H9 (cell line): ENCODE measurements around the gene MDFI. TPM values are rescaled to one million over a fixed set of nuclear protein-coding genes. Genes with fewer than 3 reads are reported as not detected.

ENCODE experiments used
- DNase-seq: peaks from one replicate; pipeline ENCODE4 v3.0.0-alpha.2; 2017
- H2AFZ ChIP-seq: one replicate; pipeline ENCODE4 v1.6.1; 2013; ENCODE audit warnings: mild to moderate bottlenecking, low read length, control low read depth, moderate library complexity
- H2AK5ac ChIP-seq: 2 replicates; pipeline ENCODE4 v1.6.1; 2013; ENCODE audit warnings: low read length, control low read depth, mixed read lengths; ENCODE audit not compliant: insufficient read length
- H2BK120ac ChIP-seq: one replicate; pipeline ENCODE4 v1.6.1; 2013; ENCODE audit warnings: low read depth, mild to moderate bottlenecking, low read length, control low read depth, inconsistent platforms; ENCODE audit not compliant: poor library complexity, severe bottlenecking
- H2BK12ac ChIP-seq: 2 replicates; pipeline ENCODE4 v1.6.1; 2013; ENCODE audit warnings: low read length, control low read depth, mixed read lengths, low read depth; ENCODE audit not compliant: insufficient read length
- H2BK15ac ChIP-seq: 2 replicates; pipeline ENCODE4 v1.6.1; 2013; ENCODE audit warnings: low read depth, low read length, control low read depth
- H2BK20ac ChIP-seq: one replicate; pipeline ENCODE4 v1.6.1; 2013; ENCODE audit warnings: low read depth, mild to moderate bottlenecking, low read length, control low read depth, inconsistent platforms; ENCODE audit not compliant: poor library complexity, severe bottlenecking
- H2BK5ac ChIP-seq: 2 replicates; pipeline ENCODE4 v1.6.1; 2013; ENCODE audit warnings: low read length, control low read depth, mixed read lengths; ENCODE audit not compliant: insufficient read length
- H3K14ac ChIP-seq: 2 replicates; pipeline ENCODE4 v1.6.1; 2013; ENCODE audit warnings: low read length, control low read depth; ENCODE audit not compliant: insufficient read depth
- H3K18ac ChIP-seq: 2 replicates; pipeline ENCODE4 v1.6.1; 2013; ENCODE audit warnings: low read depth, mild to moderate bottlenecking, mixed read lengths, low read length, control low read depth; ENCODE audit not compliant: insufficient read length
- H3K23ac ChIP-seq: 2 replicates; pipeline ENCODE4 v1.6.1; 2013; ENCODE audit warnings: low read length, control low read depth, mixed read lengths, low read depth; ENCODE audit not compliant: insufficient read length
- H3K23me2 ChIP-seq: 2 replicates; pipeline ENCODE4 v1.6.1; 2013; ENCODE audit warnings: low read depth, mild to moderate bottlenecking, mixed read lengths, low read length, control low read depth; ENCODE audit not compliant: insufficient read length, poor library complexity, severe bottlenecking
- H3K27ac ChIP-seq: 2 replicates; pipeline ENCODE4 v1.5.1; 2013; ENCODE audit warnings: low read length, control low read depth, mixed read lengths, low read depth; ENCODE audit not compliant: insufficient read length
- H3K27me3 ChIP-seq: 2 replicates; pipeline ENCODE4 v1.6.1; 2013; ENCODE audit warnings: low read length, control low read depth, inconsistent platforms; ENCODE audit not compliant: insufficient read depth
- H3K4ac ChIP-seq: 2 replicates; pipeline ENCODE4 v1.6.1; 2013; ENCODE audit warnings: low read depth, mild to moderate bottlenecking, control low read depth, inconsistent platforms, low read length, moderate library complexity
- H3K4me1 ChIP-seq: 2 replicates; pipeline ENCODE4 v1.6.1; 2013; ENCODE audit warnings: low read length, control low read depth, inconsistent platforms; ENCODE audit not compliant: insufficient read depth
- H3K4me2 ChIP-seq: 2 replicates; pipeline ENCODE4 v1.6.1; 2013; ENCODE audit warnings: low read length, control low read depth, mixed read lengths; ENCODE audit not compliant: insufficient read length, insufficient read depth
- H3K56ac ChIP-seq: 2 replicates; pipeline ENCODE4 v1.6.1; 2013; ENCODE audit warnings: low read depth, mild to moderate bottlenecking, mixed read lengths, low read length, control low read depth; ENCODE audit not compliant: insufficient read length
- H3K79me1 ChIP-seq: 2 replicates; pipeline ENCODE4 v1.6.1; 2013; ENCODE audit warnings: low read depth, mild to moderate bottlenecking, moderate library complexity, low read length, control low read depth, inconsistent platforms; ENCODE audit not compliant: insufficient read depth, poor library complexity, severe bottlenecking
- H3K79me2 ChIP-seq: 2 replicates; pipeline ENCODE4 v1.6.1; 2013; ENCODE audit warnings: low read length, control low read depth, inconsistent platforms; ENCODE audit not compliant: insufficient read depth
- H3K9ac ChIP-seq: 2 replicates; pipeline ENCODE4 v1.6.1; 2013; ENCODE audit warnings: low read length, control low read depth, mixed read lengths; ENCODE audit not compliant: insufficient read length; ENCODE audit errors: extremely low read depth
- H3K9me3 ChIP-seq: one replicate; pipeline ENCODE4 v1.6.1; 2013; ENCODE audit warnings: low read depth, low read length, inconsistent platforms; ENCODE audit not compliant: control insufficient read depth
- H3T11ph ChIP-seq: one replicate; pipeline ENCODE4 v1.6.1; 2013; ENCODE audit warnings: mild to moderate bottlenecking, low read length, control low read depth, inconsistent platforms
- H4K20me1 ChIP-seq: one replicate; pipeline ENCODE4 v1.6.1; 2013; ENCODE audit not compliant: control insufficient read depth, insufficient read length, insufficient read depth
- H4K5ac ChIP-seq: 2 replicates; pipeline ENCODE4 v1.6.1; 2013; ENCODE audit warnings: low read depth, mild to moderate bottlenecking, mixed read lengths, low read length, control low read depth; ENCODE audit not compliant: insufficient read length
- H4K8ac ChIP-seq: replicated peaks from 2 replicates; pipeline ENCODE4 v1.6.1; 2013; ENCODE audit warnings: low read length, control low read depth, mixed read lengths, low read depth; ENCODE audit not compliant: insufficient read length
- H4K91ac ChIP-seq: 2 replicates; pipeline ENCODE4 v1.6.1; 2013; ENCODE audit warnings: low read depth, mild to moderate bottlenecking, moderate library complexity, mixed read lengths, low read length, control low read depth; ENCODE audit not compliant: insufficient read length
- H3K27ac Mint-ChIP-seq, 3 experiments: 2 replicates in 2 of 3; 3 replicates in 1 of 3; pipeline ENCODE4 v1.8.0; 2020 to 2021; ENCODE audit warnings: mixed read lengths in 3 of 3, mild to moderate bottlenecking in 1 of 3, moderate library complexity in 1 of 3
- H3K27me3 Mint-ChIP-seq: 2 replicates; pipeline ENCODE4 v1.8.0; 2021; ENCODE audit warnings: low read depth, mild to moderate bottlenecking, moderate library complexity, mixed read lengths
- H3K36me3 Mint-ChIP-seq, 3 experiments: 2 replicates in 2 of 3; 3 replicates in 1 of 3; pipeline ENCODE4 v1.8.0; 2020 to 2021; ENCODE audit warnings: low read depth in 3 of 3, mixed read lengths in 3 of 3; ENCODE audit not compliant: insufficient read depth in 1 of 3
- H3K4me1 Mint-ChIP-seq, 2 experiments: 2 replicates each; pipeline ENCODE4 v1.8.0; 2020; ENCODE audit warnings: mixed read lengths in 2 of 2
- H3K4me3 Mint-ChIP-seq, 2 experiments: 2 replicates in 1 of 2; 3 replicates in 1 of 2; pipeline ENCODE4 v1.8.0; 2020 to 2021; ENCODE audit warnings: mild to moderate bottlenecking in 2 of 2, mixed read lengths in 2 of 2, moderate library complexity in 1 of 2
- H3K9me3 Mint-ChIP-seq, 2 experiments: 2 replicates in 1 of 2; 3 replicates in 1 of 2; pipeline ENCODE4 v1.8.0; 2020; ENCODE audit warnings: mild to moderate bottlenecking in 2 of 2, mixed read lengths in 2 of 2, moderate library complexity in 1 of 2
- WGBS: extraction: QIAGEN DNeasy Blood & Tissue Kit; methylation state at CpG from one replicate; pipeline ENCODE4 v1.1.7; 2013; ENCODE audit warnings: missing lambda C conversion rate, low lambda C conversion rate, mixed read lengths; ENCODE audit not compliant: insufficient read length; ENCODE audit errors: extremely low coverage; 5-methylcytosine and 5-hydroxymethylcytosine counted together
- total RNA-seq: library from RNA; stranded (reverse); gene quantifications from 2 replicates; pipeline ENCODE4 v1.2.1, GENCODE V29; 2021
- TF ChIP-seq, protein P1 (sequence below): fragments of 200-600 bp; sonication (generic); conservative IDR thresholded peaks from 3 replicates; pipeline ENCODE4 v1.8.0; 2021; ENCODE audit warnings: antibody characterized with exemption, mild to moderate bottlenecking

Gene MDFI
- total RNA-seq, 1 experiment from 2014 or later = 45.0 TPM

DNA sequence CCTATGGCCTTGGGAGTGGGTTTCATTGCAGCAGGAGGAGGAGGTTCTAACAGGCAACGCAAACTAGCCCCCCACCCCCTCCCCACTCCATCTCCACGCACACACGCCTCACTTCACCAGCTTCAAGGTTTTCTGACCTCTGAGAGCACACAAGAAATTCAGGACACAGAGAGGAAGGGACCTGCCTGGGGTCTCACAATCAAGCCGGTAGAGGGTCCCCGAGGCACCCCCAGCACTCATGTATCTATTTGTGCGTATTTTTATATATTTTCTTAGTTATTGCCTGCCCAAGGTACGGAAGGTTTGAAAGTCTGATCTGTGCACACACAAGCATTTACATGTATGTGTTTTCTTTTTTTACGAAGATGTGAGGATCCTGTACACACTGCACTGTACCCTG, 16.9 kb downstream of the MDFI start:
- Histone ChIP-seq H3K9ac (no peak overlapping the region), H3K23ac (no peak overlapping the region), H3K56ac (no peak overlapping the region), H4K20me1 (no peaks in the 10 kb centered on the region), H3K79me2 (no peaks in the 10 kb centered on the region), H2AK5ac (no peak overlapping the region), H3K4me2 (no peak overlapping the region), H3K79me1 (no peaks in the 10 kb centered on the region), H2BK15ac (no peak overlapping the region), H2BK5ac (no peak overlapping the region), H3T11ph (no peak overlapping the region), H4K5ac (no peak overlapping the region), H3K14ac (no peak overlapping the region), H4K91ac (no peak overlapping the region), H3K18ac (no peak overlapping the region), H3K4ac (no peak overlapping the region), H4K8ac (no peak overlapping the region), H2BK120ac (no peak overlapping the region), H3K9me3 (no peaks in the 10 kb centered on the region), H2BK20ac (no peak overlapping the region), H3K23me2 (no peaks in the 10 kb centered on the region), H2BK12ac (no peak overlapping the region), H2AFZ (no peak overlapping the region), H3K4me1 (no peaks in the 10 kb centered on the region), H3K27ac (no peak overlapping the region), H3K27me3 (no peaks in the 10 kb centered on the region)
- Mint-ChIP-seq H3K27ac (no peak overlapping the region; a peak in 1 of 7 replicates), H3K27me3 (peaks cover 16% of the 10 kb centered on the region), H3K9me3 (no peaks in the 10 kb centered on the region), H3K4me3 (peak overlapping the region in 1 of 2 experiments; percentile 31; a peak in 1 of 5 replicates), H3K4me1 (peaks cover 9 to 21% of the 10 kb centered on the region in 2 experiments; a peak in 3 of 4 replicates), H3K36me3 (peaks cover 8 to 23% (median 11%) of the 10 kb centered on the region in 3 experiments; a peak in 5 of 7 replicates)
- no CpG with 5 or more reads among the region's 8 CpGs for WGBS
- DNase-seq = no peak
- TF ChIP-seq, protein P1, sequence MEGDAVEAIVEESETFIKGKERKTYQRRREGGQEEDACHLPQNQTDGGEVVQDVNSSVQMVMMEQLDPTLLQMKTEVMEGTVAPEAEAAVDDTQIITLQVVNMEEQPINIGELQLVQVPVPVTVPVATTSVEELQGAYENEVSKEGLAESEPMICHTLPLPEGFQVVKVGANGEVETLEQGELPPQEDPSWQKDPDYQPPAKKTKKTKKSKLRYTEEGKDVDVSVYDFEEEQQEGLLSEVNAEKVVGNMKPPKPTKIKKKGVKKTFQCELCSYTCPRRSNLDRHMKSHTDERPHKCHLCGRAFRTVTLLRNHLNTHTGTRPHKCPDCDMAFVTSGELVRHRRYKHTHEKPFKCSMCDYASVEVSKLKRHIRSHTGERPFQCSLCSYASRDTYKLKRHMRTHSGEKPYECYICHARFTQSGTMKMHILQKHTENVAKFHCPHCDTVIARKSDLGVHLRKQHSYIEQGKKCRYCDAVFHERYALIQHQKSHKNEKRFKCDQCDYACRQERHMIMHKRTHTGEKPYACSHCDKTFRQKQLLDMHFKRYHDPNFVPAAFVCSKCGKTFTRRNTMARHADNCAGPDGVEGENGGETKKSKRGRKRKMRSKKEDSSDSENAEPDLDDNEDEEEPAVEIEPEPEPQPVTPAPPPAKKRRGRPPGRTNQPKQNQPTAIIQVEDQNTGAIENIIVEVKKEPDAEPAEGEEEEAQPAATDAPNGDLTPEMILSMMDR = no peak
